Thoracic aorta endothelial cell (primary cell): ENCODE data around the gene SLC6A11. TPM values are rescaled to one million over a fixed set of nuclear protein-coding genes. Genes with fewer than 3 reads are reported as not detected.

Experiments used
- total RNA-seq: library from RNA; depleted of rRNA; stranded (reverse); fragments of >200 nt; gene quantifications from 2 replicates; pipeline ENCODE4 v1.2.3, GENCODE V29; 2012

The SLC6A11 gene
- not detected in 2 replicates for total RNA-seq

DNA sequence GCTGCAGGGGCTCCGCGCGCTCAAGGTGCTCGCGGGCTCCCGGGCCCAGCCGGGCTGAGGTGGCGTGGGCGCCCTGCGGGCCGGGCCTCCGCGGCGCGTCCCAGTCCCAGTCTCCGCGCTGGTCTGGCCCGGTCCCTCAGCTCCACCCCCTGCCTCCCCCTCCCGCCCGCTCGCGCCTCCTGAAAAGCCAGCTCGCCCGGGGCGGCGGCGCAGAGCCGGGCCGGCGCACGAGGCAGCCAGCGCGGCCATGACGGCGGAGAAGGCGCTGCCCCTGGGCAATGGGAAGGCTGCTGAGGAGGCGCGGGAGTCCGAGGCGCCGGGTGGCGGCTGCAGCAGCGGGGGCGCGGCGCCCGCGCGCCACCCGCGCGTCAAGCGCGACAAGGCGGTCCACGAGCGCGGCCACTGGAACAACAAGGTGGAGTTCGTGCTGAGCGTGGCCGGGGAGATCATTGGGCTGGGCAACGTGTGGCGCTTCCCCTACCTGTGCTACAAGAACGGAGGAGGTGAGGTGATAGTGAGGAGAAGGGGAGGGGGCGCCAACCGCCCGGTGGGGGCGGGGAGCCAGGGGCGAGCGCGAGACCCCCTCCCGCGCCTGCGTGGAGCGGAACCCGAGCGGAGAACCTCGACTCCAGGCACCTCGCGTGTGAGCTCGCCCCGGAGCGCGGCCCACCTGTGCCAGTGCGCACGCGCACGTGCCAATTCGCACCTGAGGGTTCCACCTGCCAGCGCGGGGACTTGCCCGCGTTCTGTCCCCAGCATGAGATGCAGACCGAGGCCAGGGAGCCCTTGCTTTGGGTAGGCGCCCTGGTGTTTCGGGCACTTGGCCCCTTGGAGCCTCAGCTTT lies at the start of gene SLC6A11:
SLC6A11 (plus strand) TSS at position 210 of the 844 bp plus-strand sequence; CDS start at position 248, 38 bp downstream.

Other genes with a start within 250 kb of the SLC6A11 start
- under 0.01 TPM in 1 of 2 replicates, not detected in the other for gene SLC6A1, start 176.5 kb downstream of the SLC6A11 start, total RNA-seq